CD4-positive, alpha-beta T cell treated with Interleukin-15 for 1 hour (primary cell): ENCODE measurements around the gene CACNA1D.
"Not testable (repeated sequence)": the region's sequence is repeated elsewhere in the genome, so short reads cannot be mapped to it uniquely, and the experiment has no call there.

Experiments
- DNase-seq: peaks from one replicate; pipeline ENCODE4 v3.0.0-alpha.2; 2020

The CACNA1D gene

DNA sequence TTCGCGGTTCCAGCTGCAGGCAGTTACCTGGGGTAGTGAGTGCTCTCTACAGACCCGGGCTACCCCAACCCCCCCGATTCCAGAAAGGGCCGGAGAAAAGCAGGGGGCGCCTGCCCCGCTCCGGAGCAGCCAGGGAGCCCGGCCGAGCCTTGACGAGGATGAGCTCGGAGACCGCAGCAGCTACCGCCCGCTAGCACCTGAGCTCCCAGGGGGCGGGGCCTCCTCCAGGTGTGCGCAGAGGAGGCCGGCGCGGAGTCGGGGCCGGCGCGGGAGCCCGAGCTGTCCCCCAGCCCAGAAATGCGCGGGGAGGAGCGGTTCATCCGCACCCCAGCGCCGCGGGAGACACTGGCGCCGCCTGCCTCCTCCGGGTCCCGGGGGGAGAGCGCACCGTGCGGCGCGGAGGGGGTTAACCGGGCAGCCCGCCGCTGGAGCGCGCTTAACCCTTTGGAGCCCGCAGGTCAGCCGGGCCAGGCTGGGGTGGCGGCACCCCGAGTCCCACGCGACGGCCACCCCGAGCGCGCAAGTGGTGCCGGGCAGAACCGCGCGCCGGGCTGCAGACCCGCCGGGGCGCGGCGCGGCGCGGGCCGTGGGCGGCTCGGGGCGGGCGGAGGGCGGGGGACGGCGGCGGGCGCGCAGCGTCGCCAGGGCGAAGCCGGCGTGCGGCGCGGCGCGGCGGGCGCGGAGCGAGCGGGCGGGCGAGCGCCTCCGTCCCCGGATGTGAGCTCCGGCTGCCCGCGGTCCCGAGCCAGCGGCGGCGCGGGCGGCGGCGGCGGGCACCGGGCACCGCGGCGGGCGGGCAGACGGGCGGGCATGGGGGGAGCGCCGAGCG lies at the start of gene CACNA1D:
TSS of gene CACNA1D (plus strand) at position 649 of the 829 bp plus-strand sequence. CDS start 556 bp downstream, outside the sequence.
- no peak for DNase-seq

DNA sequence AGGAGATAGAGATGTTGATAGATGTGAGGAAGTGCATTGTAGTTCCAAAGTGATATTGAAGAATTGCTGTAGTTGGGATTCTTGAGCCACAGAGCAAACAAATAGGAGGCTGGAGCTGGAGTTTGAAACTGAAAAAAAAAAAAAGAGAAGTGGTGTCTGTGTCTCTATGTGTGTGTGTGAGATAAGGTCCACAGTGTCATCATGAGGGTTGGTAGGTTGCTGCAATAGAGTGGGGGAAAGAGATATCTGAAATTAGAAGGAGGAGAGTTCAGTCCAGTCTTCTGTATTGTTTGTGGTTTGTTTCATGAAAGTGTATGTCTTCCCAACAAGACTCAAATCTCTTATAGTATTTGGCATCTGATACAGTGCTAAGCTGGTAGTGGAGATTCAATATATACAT lies 37.3 kb upstream of the CACNA1D start:
- DNase-seq, result no peak

DNA sequence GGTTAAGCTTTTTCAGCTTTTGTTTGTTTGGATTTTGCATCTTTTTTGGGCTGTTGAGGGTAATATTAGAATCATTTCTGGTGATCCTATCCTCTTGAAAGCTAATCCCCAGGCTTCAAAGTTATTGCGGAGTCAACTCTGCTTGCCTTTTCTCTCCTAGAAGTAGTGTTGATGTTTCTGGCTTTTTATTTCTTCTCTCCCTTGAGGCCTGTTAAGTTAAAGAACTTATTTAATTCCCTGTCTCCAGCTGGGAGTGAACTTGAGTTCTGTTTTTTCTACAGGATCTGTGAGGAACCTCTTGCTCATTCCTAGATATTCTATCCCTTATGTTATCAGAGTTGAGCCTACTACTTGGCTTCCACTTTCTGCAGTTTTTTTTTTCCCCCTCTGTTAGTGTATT lies 34.1 kb upstream of the CACNA1D start:
- no peak for DNase-seq

DNA sequence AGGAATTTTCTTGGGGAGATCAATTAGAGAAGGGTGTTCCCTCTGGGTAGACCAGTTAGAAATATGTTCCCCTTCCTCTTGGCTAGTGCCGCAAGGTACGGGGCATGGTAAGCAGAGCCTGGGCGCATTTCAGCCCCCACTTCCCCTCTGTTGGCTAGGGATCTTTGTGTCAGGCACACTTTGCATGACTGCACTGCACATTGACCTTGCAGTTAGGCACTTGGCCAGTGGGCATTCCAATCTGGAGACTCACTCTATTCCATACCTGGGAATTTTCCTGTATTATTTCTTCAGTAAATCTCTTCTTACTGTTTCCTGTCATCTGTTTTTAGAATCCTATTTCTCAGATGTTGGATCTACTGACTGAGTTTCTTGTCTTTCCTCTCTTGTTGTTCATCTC lies 30.0 kb upstream of the CACNA1D start:
- DNase-seq, result no peak

DNA sequence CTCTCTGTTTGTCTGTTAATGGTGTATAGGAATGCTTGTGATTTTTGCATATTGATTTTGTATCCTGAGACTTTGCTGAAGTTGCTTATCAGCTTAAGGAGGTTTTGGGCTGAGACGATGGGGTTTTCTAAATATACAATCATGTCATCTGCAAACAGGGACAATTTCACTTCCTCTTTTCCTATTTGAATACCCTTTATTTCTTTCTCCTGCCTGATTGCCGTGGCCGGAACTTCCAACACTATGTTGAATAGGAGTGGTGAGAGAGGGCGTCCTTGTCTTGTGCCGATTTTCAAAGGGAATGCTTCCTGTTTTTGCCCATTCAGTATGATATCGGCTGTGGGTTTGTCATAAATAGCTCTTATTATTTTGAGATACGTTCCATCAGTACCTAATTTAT lies 24.7 kb upstream of the CACNA1D start:
- DNase-seq, result not testable (repeated sequence)

DNA sequence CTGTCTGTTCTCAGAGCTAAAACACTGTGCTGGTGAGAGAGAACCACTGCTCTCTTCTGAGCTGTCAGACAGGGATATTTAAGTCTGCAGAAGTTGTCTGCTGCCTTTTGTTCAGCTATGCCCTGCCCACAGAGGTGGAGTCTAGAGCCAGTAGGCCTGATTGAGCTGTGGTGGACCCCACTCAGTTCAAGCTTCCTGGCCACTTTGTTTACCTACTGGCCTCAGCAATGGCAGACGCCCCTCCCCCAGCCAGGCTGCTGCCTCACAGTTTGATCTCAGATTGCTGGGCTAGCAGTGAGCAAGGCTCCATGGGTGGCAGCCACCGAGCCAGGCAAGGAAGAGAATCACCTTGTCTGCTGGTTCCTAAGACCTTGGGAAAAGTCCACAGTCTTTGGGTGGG lies 21.0 kb upstream of the CACNA1D start:
- DNase-seq, result no peak

DNA sequence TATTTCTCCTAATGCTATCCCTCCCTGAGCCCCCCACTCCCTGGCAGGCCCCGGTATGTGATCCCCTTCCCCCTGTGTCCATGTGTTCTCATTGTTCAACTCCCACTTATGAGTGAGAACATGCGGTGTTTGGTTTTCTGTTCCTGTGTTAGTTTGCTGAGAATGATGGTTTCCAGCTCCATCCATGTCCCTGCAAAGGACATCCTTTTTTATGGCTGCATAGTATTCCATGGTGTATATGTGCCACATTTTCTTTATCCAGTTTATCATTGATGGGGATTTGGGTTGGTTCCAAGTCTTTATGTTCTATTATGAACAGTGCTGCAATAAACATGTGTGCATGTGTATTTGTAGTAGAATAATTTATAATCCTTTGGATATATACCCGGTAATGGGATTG lies 18.0 kb upstream of the CACNA1D start:
- not testable (repeated sequence) for DNase-seq

DNA sequence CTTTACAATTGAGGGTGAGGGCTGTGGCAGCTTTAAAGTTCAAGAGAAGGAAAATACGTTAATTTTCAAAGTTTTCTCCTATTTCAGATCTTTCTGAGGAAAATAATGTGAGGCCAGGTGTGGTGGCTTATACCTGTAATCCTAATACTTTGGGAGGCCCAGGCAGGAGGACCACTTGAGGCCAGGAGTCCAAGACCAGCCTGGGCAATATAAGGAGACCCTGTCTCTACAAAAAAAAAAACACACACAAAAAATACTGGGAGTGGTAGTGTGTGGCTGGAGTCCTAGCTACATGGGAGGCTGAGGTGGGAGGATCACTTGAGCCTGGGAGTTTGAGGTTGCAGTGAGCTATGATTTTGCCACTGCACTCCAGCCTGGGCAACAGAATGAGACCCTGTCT lies 16.7 kb upstream of the CACNA1D start:
- not testable (repeated sequence) for DNase-seq

DNA sequence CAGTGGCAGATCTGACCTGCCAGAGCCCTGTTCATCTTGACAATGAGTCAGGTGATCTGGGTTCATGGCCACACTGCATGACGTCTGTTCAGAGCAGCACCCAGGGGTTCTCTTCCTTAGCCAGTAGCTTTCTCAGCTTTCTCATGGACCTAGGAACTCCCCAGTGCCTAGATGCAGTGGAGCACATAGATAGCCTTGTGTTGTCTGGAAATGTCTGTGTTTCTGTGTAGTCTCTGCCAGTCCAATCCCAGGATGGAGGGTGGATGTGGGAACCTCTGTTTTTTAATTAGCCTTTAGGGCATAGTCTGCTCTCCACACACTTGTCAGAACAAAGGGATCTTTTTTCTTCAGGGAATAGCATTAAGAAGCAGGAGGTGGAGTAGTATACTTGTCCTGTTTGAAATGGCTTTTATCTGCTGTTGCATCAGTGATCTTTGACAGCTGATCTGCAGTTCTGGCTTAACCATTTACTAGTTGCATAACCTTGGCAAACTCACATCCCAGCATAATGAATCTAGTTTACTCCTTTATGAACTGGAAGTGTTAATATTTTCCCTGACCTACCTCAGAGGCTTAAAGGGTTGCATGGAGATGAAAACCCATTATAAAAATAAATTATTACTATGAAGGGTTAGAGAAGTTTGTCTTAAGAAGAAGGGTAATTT lies 16.1 kb upstream of the CACNA1D start:
- DNase-seq, result no peak

DNA sequence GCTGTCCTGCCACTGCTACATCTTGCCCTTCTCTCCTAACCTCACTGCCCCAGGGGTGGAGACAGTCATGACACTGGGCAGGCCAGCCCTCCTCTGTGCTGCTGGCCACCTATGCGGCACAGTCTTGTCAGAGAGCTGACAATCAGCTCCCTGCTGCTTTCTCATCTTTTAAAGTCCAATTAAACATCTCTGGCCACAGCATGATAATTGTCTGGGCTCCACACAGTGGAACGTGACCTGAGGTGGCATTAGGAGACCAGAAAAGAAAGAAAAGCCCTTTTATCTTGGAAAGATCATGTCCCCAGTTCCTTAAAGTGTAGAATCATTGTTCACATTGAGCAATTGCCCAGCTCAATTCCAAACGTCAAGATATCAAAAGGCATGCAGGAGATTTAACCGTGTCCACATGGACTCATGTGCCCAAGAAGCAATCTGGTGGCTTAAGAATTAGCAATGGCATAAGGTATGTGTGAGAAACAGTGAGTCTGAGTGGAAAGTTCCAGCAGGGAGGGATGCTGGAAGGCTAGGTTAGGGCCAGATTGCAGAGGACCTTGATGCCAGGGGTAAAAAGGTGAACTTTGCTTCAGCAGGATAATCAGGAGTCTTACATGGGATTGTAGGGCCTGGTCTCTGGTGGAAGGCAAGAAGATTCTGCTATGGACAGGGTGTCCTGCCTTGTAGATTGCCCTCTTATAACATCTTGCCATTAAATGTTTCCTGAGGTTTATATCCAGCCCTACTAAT lies 15.3 kb upstream of the CACNA1D start:
- no peak for DNase-seq

DNA sequence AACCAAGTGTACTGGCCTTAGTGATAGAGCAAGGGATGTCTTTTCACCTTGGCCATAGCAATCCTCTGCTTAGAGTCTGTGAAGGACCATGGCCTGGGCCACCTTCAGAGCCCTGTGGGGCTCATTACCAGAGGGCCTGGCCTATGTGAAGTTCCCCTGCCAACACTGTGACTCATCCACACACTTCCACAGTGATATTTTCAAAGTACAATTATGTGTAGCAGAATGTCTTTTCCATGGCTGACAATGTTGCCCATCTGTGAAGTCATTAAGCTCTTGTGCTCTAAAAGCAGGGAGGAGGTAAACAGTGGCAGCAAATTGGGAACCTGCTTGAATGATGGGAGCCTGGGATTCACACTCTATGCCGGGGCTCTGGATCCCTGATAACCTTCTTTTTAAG lies 12.2 kb upstream of the CACNA1D start:
- no peak for DNase-seq

DNA sequence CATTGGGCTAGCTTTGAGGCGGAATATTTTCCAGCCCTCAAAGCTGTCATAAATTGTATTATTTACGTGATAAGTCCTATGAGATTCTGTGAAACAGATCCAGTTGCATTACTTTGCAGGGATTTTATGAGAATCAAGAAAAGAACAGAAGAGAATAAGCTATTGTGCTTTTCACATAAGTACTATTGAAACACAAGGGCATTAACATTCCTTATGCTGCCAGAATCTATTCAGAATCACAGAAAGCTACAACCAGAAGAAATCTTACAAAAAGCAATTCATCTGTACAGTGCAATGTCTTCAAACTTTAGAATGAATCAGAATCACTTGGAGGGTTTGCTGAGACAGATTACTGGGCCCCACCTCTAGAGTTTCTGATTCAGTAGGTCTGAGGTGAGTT lies 10.6 kb upstream of the CACNA1D start:
- DNase-seq, result no peak

DNA sequence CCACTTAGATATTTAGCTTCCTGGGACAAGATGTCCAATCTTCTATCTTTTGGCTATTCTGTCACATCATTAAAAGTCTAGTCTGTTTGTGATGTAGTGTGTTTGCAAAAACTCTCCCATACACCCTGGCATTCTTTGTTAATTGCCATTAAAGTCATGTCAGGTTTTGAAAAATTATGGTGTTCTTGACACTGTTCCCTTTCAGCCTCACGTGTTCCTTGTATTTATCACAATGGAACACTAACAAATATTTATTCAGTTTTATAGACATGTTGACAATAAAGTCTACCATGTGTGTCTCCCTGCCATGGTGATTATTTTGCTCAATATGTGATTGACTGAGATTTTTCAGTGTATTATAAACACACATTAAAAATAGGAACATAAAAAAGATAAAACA lies 9.4 kb upstream of the CACNA1D start:
- DNase-seq, result no peak

DNA sequence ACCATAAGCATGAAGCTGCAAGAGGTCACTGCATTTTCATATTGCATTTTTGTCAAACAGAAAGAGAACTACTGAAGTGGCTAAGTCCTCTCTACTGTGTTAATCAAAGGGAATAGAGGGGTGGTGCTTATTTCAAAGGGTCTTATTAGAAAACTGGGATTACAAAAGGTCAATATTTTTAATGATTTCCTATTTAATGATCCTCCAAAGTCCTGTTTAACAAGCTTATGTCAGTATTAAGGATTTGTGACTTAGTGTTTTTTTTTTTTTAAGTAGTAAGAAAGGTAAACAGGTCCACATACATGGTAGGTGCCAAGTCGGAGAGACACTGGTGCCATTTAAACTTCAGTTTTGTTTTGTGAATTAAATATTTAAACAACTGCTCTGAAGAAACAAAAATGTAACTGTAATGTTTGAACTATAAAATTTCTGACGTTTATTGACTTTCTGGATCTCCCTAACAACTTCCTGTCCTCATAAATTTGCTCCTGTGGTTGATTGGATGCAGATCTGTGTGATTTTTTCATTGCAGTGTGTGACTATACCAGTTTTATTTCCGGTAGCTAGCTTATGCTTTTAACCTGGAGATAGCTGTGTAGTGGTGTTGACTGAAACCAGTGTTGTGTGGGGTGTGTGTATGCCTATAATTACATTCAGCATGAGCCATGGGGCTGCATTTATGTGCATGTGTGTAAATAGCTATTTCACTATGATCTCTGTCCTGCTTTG lies 8.6 kb upstream of the CACNA1D start:
- no peak for DNase-seq

DNA sequence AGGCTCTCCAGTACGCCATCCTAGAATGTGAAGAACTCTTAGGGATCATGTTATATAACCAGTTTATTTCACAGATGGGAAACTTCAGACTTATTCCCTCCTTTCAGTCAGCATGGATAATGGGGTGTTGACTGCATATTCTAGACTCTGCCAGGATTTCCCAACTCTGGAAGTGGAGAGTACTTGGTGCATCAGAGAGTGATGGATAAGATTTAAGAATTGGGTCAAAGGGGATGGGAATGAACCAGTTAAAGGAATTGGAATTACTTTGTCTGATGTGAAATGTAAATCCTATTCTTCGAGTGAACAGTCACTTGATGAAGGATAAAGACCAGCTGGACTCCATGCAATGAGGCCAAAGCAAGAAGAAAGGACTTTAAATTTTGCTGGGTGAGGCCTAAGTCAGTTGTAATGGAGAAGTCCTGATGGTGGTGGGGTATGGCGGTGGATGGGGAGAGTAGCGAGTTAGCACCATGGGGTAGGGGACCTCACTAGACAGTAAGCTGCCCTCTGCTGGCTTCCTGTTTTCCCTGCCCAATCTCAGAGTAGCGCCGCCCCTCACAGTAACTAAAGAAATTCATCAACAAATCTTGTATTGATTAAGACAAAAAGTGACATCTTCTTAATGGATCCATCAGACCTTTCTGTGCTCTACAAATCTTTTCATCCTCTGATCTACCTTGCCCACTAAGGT lies 7.3 kb upstream of the CACNA1D start:
- no peak for DNase-seq

DNA sequence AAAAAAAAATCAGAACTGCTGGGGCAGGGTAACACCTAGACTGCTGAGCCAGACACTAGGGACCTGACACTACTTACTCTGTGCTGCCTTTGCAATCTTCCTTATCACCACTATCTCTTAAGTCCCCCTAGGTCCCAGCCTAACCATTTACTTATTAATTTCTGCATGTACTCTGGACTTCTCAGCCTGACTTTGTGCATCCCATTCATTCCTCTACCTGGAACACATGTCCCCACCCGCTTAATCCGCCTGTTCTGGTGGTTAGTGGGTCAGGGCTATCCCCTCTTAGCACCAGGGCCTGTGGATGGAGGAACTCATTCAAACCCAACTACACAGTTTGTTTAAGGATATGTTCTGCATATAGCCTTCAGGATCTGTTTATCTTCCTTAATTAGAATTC lies 5.0 kb upstream of the CACNA1D start:
- DNase-seq, result no peak

DNA sequence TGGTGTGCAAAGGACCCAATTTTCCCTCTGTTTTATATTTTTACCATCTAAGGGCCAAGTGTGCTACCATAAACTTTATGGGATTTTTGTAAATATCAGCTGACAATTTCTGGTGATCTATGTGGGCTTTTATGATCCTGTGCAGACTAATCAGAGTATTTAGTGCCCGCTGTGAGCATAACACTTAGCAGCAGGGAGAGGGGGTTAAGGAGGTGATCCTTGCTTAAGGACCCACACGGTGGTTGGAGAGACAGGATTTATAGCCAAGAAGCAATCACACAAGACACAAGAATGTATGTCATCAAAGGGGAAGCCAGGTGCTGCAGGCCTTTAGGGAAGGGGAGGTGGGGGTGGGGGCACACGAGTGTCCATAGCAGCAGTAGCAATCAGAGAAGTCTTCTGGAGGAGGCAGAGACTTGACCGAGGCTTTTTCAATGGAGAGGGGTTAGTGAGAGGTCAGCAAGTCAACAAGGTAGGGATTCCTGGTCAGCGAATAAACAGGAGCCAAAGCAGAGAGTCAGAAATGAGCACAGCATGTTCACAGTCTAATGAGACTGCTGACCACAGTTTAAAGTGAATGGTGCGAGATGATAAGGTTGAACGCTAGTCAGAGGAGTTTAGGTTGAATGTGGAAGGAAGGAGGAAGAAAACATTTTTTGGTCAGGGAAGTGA lies 4.5 kb upstream of the CACNA1D start:
- DNase-seq, result no peak

DNA sequence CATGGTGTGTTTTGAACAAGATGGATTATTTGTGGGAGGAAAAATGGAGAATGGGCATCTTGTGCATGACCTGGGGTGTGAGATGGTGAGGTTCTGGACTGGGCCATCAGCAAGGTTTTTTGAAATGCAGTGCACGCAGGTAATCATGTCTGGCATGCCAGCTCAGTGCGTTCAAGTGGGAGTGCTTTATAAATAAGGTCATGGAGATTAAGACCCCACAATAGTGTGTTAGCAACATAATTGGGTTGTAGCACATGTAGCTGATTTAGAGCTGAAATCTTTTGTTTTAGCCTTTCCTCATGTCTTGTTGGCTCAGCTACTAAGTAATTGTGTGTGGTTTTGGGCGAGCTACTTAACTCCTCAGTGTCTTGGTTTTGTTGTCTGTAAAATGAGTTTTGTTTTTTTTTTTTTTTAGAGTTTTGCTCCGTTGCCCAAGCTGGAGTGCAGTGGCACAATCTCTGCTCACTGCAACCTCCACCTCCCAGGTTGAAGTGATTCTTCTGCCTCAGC lies 3.9 kb upstream of the CACNA1D start:
- no peak for DNase-seq

DNA sequence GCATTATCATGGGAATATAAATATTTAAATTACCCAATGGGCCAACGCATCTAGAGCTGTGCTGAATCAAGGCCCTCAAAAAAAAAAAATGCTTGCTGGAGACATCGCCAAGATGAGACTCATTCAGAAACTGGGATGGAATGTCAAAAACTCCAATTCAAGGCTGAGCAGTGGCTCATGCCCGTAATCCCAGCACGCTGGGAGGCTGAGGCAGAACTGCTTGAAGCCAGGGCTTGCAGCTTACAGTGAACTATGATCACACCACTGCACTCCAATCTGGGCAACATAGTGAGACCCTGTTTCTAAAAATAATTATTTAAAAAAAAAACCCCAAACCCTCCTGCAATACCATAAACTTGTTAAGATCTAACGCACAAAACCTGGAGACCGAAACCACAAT lies 3.1 kb upstream of the CACNA1D start:
- DNase-seq, result no peak

DNA sequence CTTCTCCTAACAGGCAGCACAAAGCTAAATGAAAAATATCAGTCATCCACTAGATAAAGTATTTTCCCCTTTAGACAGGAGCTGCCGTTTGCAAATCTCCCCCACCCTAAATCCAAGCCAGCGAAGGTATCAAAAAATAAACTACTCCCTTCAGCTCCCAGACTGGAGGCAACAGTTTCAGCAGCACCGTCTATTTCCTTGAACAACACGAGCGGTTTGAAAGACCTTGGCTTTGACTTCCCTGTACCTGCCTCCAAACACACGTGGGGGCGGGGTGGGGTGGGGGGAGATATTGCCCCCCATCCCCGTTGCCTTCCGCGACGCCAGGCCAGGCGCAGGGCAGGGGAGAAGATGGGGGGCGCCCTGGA lies 832 bp upstream of the CACNA1D start:
- DNase-seq, result no peak

DNA sequence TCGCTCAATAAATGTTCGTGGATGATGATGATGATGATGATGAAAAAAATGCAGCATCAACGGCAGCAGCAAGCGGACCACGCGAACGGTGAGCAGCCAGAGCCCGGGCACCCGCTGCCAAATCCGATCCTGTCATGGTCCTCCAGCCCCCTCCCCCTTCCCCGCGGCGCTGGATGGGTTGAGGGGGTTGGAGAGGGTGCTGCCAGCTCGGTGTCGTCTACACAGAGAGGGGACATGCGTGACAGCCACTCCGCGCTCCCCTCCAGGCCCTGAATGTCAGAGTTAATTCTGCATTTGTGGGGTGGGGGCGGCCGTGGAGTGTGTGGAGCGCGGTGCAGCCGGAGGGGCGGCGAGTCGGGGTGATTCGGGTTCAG lies 722 bp downstream of the CACNA1D start:
- DNase-seq, result no peak
